ENCODE results near the gene RAB36. TPM values are rescaled to one million over a fixed set of nuclear protein-coding genes. Genes with fewer than 3 reads are reported as not detected.

RAB36 gene
- total RNA-seq, 3 donors from 2014 or later (not counting 1 experiment from before 2014, with no cell fraction given) = 1.7 to 2.9 (median 2.6) TPM

- no peak overlapping the region for H3K4me3 Mint-ChIP-seq
- Histone ChIP-seq H3K4me3 (ENCODE audit: low read length) (no peak overlapping the region), H3K27me3 (ENCODE audit: control insufficient read depth, insufficient read depth, low read length) (no peaks in the 10 kb centered on the region), H3K9me3 (ENCODE audit: control insufficient read depth, insufficient read depth, low read length) (no peaks in the 10 kb centered on the region), H3K4me1 (ENCODE audit: control insufficient read depth, insufficient read depth, low read length) (peaks cover 23% of the 10 kb centered on the region), H3K27ac (ENCODE audit: low read length) (no peak overlapping the region), H3K36me3 (ENCODE audit: control insufficient read depth, insufficient read depth, low read length) (no peaks in the 10 kb centered on the region)
- no peak overlapping the region for H3K27ac Mint-ChIP-seq
- no peaks in the 10 kb centered on the region for H3K27me3 Mint-ChIP-seq (ENCODE audit: low read depth in 2 of 2)
- intact Hi-C loops (cut with micrococcal nuclease) = no loop called here
- TF ChIP-seq CTCF (IDR thresholded peaks at IDR 0.05) = no peak
- ATAC-seq = no peak
- no peak for DNase-seq
- 97% methylated on average over 3 of the region's 3 CpGs for WGBS (ENCODE audit: insufficient coverage)
- H3K9me3 Mint-ChIP-seq = no peaks in the 10 kb centered on the region
- H3K36me3 Mint-ChIP-seq = no peaks in the 10 kb centered on the region
- peaks cover 11 to 18% of the 10 kb centered on the region in 2 donors for H3K4me1 Mint-ChIP-seq
These were observed 9.9 kb downstream of the RAB36 start for GRCh38 chr22:23155143-23155542.

GRCh38 chr22:23155831-23156230 lies 10.6 kb downstream of the RAB36 start:
- no peak for ATAC-seq
- Histone ChIP-seq H3K36me3 (ENCODE audit: control insufficient read depth, insufficient read depth, low read length) (no peaks in the 10 kb centered on the region), H3K27me3 (ENCODE audit: control insufficient read depth, insufficient read depth, low read length) (no peaks in the 10 kb centered on the region), H3K9me3 (ENCODE audit: control insufficient read depth, insufficient read depth, low read length) (no peaks in the 10 kb centered on the region), H3K4me3 (ENCODE audit: low read length) (no peak overlapping the region), H3K4me1 (ENCODE audit: control insufficient read depth, insufficient read depth, low read length) (peaks cover 23% of the 10 kb centered on the region), H3K27ac (ENCODE audit: low read length) (no peak overlapping the region)
- no peak for TF ChIP-seq CTCF (IDR thresholded peaks at IDR 0.05)
- Mint-ChIP-seq H3K4me1 (peaks cover 11 to 18% of the 10 kb centered on the region in 2 donors), H3K27me3 (ENCODE audit: low read depth in 2 of 2) (no peaks in the 10 kb centered on the region), H3K9me3 (no peaks in the 10 kb centered on the region), H3K4me3 (no peak overlapping the region), H3K36me3 (no peaks in the 10 kb centered on the region), H3K27ac (peak overlapping the region in 1 of 2 donors; percentile 35)
- WGBS (ENCODE audit: insufficient coverage) = 94% methylated on average over 9 of the region's 9 CpGs
- no peak for DNase-seq
- intact Hi-C loops (cut with micrococcal nuclease) = no loop called here

GRCh38 chr22:23156286-23156685 lies 11.0 kb downstream of the RAB36 start:
- Mint-ChIP-seq H3K4me1 (peaks cover 11 to 18% of the 10 kb centered on the region in 2 donors), H3K36me3 (no peaks in the 10 kb centered on the region), H3K27ac (peak overlapping the region in 1 of 2 donors; percentile 35), H3K9me3 (no peaks in the 10 kb centered on the region), H3K27me3 (ENCODE audit: low read depth in 2 of 2) (no peaks in the 10 kb centered on the region), H3K4me3 (no peak overlapping the region)
- no peaks in the 10 kb centered on the region for H3K36me3 ChIP-seq (ENCODE audit: control insufficient read depth, insufficient read depth, low read length)
- intact Hi-C loops (cut with micrococcal nuclease) = no loop called here
- no peaks in the 10 kb centered on the region for H3K9me3 ChIP-seq (ENCODE audit: control insufficient read depth, insufficient read depth, low read length)
- peaks cover 23% of the 10 kb centered on the region for H3K4me1 ChIP-seq (ENCODE audit: control insufficient read depth, insufficient read depth, low read length)
- WGBS (ENCODE audit: insufficient coverage) = 62% methylated on average over 5 of the region's 8 CpGs
- H3K27ac ChIP-seq (ENCODE audit: low read length) = no peak overlapping the region
- no peaks in the 10 kb centered on the region for H3K27me3 ChIP-seq (ENCODE audit: control insufficient read depth, insufficient read depth, low read length)
- ATAC-seq = no peak
- TF ChIP-seq CTCF (IDR thresholded peaks at IDR 0.05) = no peak
- H3K4me3 ChIP-seq (ENCODE audit: low read length) = no peak overlapping the region
- DNase-seq = no peak
